AG04450 (cell line): ENCODE data around the gene LDHD. TPM values are rescaled to one million over a fixed set of nuclear protein-coding genes. Genes with fewer than 3 reads are reported as not detected.
"Not testable (repeated sequence)": the region's sequence is repeated elsewhere in the genome, so short reads cannot be mapped to it uniquely, and the experiment has no call there.

Experiments used
- CTCF ChIA-PET: fragments of 300-600, 350-600 bp; formaldehyde crosslinking; extraction: SDS; loops from one replicate; lab custom pipeline; 2022; ENCODE audit warnings: antibody characterized with exemption, inconsistent platforms; lab: Charles Lee
- POLR2A ChIA-PET: fragments of 350-600 bp; formaldehyde crosslinking; extraction: SDS; loops from one replicate; lab custom pipeline; 2021; ENCODE audit warnings: antibody characterized with exemption, inconsistent platforms; lab: Yijun Ruan, JAX
- DNase-seq: peaks from one replicate; pipeline ENCODE4 v3.0.0-alpha.2; 2011; ENCODE audit warnings: low read depth, low spot score
- H3K27ac ChIP-seq: one replicate; pipeline ENCODE4 v1.5.1; 2012; ENCODE audit warnings: low read depth, low read length, control low read depth
- H3K27me3 ChIP-seq: one replicate; pipeline ENCODE4 v1.6.0; 2012; ENCODE audit warnings: low read length; ENCODE audit not compliant: control insufficient read depth, insufficient read depth
- H3K4me3 ChIP-seq: 2 replicates; pipeline ENCODE4 v1.5.1; 2011; ENCODE audit warnings: mild to moderate bottlenecking, low read depth, low read length, control low read depth
- H3K9me3 ChIP-seq: 2 replicates; pipeline ENCODE4 v1.5.1; 2012; ENCODE audit warnings: low read length; ENCODE audit not compliant: control insufficient read depth, insufficient read depth
- polyA plus RNA-seq: library from polyadenylated mRNA; depleted of rRNA; stranded (reverse); fragments of >200 nt; gene quantifications from 2 replicates; pipeline ENCODE4 v1.2.3, GENCODE V29; 2011
- TF ChIP-seq, protein P1 (sequence below): IDR thresholded peaks from 2 replicates; pipeline ENCODE4 v1.5.1; 2011; ENCODE audit warnings: low read depth, low read length, control low read depth, inconsistent platforms

The LDHD gene
- polyA plus RNA-seq, 1 experiment, result 0.38 TPM

DNA sequence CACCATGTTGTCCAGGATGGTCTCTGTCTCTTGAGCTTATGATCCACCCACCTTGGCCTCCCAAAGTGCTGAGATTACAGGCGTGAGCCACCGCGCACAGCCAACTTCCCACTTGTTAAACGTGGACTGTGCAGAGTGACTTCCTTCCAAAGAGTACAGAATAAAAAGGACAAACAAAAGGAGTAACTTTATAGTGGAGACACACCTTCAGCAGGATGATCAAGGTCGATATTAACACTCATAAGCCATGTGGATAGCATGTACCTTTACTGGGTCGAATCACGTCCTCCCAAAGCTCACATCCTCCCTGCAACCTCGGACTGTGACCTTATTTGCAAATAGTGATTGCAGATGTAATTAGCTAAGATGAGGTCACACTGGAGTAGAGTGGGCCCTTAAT, 21.7 kb upstream of the LDHD start:
- TF ChIP-seq, protein P1, sequence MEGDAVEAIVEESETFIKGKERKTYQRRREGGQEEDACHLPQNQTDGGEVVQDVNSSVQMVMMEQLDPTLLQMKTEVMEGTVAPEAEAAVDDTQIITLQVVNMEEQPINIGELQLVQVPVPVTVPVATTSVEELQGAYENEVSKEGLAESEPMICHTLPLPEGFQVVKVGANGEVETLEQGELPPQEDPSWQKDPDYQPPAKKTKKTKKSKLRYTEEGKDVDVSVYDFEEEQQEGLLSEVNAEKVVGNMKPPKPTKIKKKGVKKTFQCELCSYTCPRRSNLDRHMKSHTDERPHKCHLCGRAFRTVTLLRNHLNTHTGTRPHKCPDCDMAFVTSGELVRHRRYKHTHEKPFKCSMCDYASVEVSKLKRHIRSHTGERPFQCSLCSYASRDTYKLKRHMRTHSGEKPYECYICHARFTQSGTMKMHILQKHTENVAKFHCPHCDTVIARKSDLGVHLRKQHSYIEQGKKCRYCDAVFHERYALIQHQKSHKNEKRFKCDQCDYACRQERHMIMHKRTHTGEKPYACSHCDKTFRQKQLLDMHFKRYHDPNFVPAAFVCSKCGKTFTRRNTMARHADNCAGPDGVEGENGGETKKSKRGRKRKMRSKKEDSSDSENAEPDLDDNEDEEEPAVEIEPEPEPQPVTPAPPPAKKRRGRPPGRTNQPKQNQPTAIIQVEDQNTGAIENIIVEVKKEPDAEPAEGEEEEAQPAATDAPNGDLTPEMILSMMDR, result no peak
- Histone ChIP-seq H3K27ac (no peak overlapping the region), H3K27me3 (no peaks in the 10 kb centered on the region), H3K4me3 (no peak overlapping the region), H3K9me3 (no peaks in the 10 kb centered on the region; the same call in 1 of the 2 replicates)
- DNase-seq, result no peak
- ChIA-PET POLR2A (no interaction called here), CTCF (interaction anchor here (1.0 to 1.2 kb wide), 2 partner anchors 27 to 140 kb away, joined by 3 to 4 read pairs; partner anchors contain the start of gene ZNRF1)

DNA sequence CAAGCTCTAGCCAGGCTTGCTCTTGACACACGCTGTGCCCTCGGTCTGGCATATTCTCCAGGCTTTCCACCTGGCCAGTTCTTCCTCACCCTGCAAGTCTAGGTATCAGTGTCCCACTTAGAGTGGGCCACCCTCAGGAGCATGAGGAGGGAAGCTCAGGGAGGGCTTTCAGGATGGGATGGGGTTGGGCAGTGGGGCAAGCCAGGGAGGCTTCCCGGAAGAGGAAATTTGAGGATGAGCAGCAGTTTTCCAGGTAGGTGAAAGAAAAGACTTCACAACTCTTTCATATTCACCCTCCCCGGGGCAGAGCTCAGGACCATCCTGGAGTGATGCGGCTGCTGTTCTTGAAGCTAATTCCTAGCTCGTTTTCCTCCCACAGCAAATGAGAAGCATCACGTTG, 14.5 kb upstream of the LDHD start:
- ChIA-PET POLR2A (no interaction called here), CTCF (interaction anchor here (0.7 to 2.1 kb wide), 2 partner anchors 20 to 268 kb away, joined by 3 to 7 read pairs; no protein-coding TSS in a partner anchor)
- TF ChIP-seq, protein P1, result no peak
- no peak for DNase-seq
- peaks cover 3% of the 10 kb centered on the region for H3K9me3 ChIP-seq
- no peak overlapping the region for H3K27ac ChIP-seq
- no peak overlapping the region for H3K4me3 ChIP-seq
- peaks cover 2% of the 10 kb centered on the region for H3K27me3 ChIP-seq

DNA sequence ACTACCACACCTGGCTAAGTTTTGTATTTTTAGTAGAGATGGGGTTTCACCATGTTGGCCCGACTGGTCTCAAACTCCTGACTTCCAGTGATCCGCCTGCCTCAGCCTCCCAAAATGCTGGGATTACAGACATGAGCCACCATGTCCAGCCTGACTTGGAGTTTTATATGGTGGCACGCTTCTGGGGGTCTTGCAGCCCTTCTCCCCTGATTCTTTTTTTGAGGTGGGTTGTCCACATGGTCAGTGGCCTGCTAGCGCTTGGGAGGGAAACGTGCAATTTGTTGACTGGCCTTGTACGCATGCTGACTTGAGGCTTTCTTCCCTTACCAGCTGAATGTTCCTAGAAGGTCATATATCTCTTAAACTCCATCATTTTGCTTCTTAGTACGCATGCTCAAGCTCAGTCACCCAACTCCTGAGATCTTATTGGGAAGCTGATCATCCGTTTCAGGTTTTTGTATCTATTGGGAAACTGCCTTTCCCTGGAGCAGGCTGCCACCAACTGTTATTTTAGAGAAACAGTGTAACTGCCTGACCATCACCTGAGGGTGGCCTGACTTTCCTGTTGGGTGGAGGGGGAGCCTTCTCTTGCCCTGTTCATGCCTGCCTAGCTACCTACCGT, 13.7 kb upstream of the LDHD start:
- TF ChIP-seq, protein P1, result no peak
- CTCF ChIA-PET, result interaction anchor here (1.0 to 2.1 kb wide), 2 partner anchors 19 to 132 kb away, joined by 4 to 7 read pairs; partner anchors contain the start of gene ZNRF1
- POLR2A ChIA-PET, result no interaction called here

DNA sequence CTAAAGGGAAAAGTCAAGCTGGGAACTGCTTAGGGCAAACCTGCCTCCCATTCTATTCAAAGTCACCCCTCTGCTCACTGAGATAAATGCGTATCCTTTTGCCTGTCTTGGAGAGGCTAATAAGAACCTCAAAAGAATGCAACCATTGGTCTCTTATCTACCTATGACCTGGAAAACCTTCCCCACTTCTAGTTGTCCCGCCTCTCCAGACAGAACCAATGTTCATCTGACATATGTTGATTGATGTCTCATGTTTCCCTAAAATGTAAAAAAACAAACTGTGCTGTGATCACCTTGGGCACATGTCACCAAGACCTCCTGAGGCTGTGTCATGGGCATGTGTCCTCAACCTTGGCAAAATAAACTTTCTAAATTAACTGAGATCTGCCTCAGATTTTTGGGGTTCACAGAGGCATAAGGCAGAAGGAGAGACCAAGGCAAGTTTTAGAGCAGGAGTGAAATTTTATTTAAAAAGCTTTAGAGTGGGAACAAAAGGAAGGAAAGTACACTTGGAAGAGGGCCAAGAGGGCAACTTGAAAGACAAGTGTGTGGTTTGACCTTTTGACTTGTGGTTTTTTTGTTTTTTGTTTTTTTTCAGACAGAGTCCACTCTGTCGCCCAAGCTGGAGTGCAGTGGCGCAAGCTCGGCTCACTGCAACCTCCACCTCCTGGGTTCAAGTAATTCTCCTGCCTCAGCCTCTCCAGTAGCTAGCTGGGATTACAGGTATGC, 13.0 kb upstream of the LDHD start:
- CTCF ChIA-PET, result interaction anchor here (1.0 to 2.1 kb wide), 2 partner anchors 18 to 131 kb away, joined by 4 to 7 read pairs; partner anchors contain the start of gene ZNRF1
- H3K9me3 ChIP-seq, DNase-seq, POLR2A ChIA-PET, H3K4me3 ChIP-seq, H3K27me3 ChIP-seq, H3K27ac ChIP-seq: not testable (repeated sequence)

More for the DNA sequence above, 13.7 kb upstream of the LDHD start:
- no peak for DNase-seq
- H3K27me3 ChIP-seq, result peaks cover 2% of the 10 kb centered on the region
- H3K27ac ChIP-seq, result no peak overlapping the region
- H3K9me3 ChIP-seq, result peaks cover 3% of the 10 kb centered on the region
- no peak overlapping the region for H3K4me3 ChIP-seq

DNA sequence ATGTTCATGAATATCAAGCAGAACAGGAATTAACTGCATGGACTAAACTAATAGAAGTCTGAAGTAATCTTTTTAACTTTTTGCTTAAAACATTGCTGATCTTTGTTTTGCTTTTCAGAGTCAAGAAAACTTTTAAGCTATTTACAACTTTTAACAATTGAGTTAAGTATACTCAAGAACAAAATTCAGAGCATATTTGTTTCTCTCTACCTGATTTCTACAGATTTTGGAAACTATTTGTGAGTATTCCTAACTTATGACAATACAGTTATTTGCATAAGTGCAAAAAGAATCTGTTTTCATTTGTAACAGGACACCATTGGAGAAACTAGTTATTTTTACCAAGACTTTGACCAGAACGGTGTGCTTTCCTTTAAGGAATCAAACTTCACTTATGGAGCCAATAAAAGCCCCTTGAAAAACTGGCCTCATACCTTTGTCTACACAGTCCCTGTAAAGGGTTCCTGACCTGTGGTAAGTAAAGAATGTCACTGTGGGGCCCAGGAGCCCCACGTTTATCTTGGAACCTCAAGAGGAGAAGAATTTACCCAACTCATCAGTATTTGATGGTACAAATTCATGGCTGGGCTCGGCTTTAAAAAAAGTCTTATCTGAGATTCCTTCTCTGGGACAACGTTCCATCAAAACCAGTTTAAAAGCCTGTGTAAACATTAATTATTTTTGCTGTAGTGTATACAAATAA, 11.3 kb upstream of the LDHD start:
- ChIA-PET CTCF (no interaction called here), POLR2A (no interaction called here)
- Histone ChIP-seq H3K27me3 (peaks cover 2% of the 10 kb centered on the region), H3K27ac (no peak overlapping the region), H3K9me3 (peaks cover 3% of the 10 kb centered on the region), H3K4me3 (no peak overlapping the region)
- DNase-seq, result no peak
- TF ChIP-seq, protein P1, result no peak
